SK-MEL-5 (cell line): ENCODE results near the gene MISP. TPM values are rescaled to one million over a fixed set of nuclear protein-coding genes. Genes with fewer than 3 reads are reported as not detected.
"Not testable (repeated sequence)": the region's sequence is repeated elsewhere in the genome, so short reads cannot be mapped to it uniquely, and the experiment has no call there.

Source experiments
- DNase-seq: peaks from one replicate; pipeline ENCODE4 v3.0.0-alpha.2; 2016; ENCODE audit warnings: low read depth, low spot score
- in situ Hi-C: cut with HindIII; loops from 2 replicates; pipeline ENCODE4 v1.10.0; 2016; ENCODE audit warnings: low sequenced_read_pairs, high pct_unique_total_duplicates, low pct_unique_long_range_greater_than_20kb
- total RNA-seq: library from RNA; depleted of rRNA; stranded (reverse); fragments of >200 nt; shearing (Covaris generic); gene quantifications from 2 replicates; pipeline ENCODE4 v1.2.3, GENCODE V29; 2014

Gene MISP
- total RNA-seq, 1 experiment from 2014 or later: not detected

DNA sequence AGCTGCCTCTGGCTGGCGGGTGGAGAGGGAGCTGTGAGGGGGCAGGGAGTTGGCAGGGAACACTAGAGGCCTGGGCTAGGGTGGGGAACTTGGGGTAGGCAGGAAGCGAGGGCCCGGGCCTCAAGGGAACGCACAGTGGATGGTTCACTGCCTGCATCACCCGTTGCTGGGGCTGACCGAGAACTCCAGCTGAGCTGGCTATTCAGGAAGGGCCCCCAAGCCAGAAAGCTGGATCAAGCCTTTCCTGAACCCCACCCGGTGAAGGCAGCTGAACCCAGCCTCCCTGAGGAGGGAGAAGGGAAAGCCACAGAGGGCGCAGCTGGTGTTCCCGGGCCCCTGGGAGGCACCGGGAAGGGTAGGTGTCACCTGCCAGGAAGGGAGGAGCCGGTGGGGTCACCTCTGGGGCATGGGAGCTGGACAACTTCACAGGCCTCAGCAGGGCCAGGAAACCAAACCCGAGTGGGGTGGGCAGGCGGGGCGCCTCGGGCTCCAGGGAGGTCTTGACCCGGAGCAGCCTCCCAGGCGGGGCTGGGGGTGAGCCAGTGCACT, 28.3 kb upstream of the MISP start:
- DNase-seq: no peak
- in situ Hi-C loops: no loop called here

GRCh38 chr19:723247-723646, 27.7 kb upstream of the MISP start:
- no peak for DNase-seq
- in situ Hi-C loops: no loop called here

DNA sequence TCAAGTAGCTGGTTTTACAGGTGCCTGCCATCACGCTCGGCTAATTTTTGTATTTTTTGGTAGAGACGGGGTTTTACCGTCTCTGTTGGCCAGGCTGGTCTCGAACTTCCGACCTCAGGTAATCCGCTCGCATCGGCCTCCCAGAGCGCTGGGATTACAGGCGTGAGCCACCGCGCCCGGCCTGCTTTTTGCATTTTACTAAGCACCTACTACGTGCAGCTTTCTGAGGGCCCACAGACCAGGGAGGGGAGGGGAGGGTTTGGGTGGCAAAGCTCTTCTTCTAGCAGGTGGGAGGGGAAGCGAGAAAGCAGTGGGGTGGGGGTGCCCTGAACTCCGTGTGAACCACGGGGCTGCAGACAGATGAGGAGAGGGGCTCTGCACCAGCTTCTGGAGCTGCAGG, 27.2 kb upstream of the MISP start:
- in situ Hi-C loops: no loop called here
- DNase-seq: no peak

DNA sequence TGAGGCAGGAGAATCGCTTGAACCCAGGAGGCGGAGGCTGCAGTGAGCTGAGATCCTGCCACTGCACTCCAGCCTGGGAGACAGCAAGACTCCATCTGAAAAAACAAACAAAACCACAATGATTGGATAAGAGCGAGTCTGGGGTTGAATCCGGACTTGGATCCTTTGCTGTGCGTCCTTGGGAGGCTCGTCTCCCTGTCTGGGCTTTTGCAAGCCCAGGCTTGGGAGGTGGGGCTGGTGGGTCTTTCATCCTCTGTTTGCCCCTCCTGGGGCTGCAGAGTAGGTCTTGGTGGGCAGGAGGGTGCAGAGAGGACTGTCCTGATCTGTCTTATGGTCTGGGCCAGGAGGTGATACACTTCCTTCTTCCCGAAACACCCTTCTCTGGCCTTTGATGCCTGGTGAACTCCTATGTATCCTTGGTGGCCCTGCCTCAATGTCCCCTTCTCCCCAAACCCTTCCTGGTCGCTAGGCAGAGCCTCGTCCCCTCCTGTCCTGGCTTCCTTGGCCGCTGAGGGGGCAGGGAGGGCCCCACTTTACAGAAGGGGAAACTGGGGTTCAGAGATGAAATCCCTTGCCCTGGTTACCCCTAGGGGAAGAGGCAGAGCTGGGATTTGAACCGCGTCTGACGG, 25.3 kb upstream of the MISP start:
- in situ Hi-C loops: no loop called here
- DNase-seq: no peak

GRCh38 chr19:726993-727956, 23.6 kb upstream of the MISP start:
- in situ Hi-C loops: no loop called here
- DNase-seq: no peak

GRCh38 chr19:728011-728410, 22.9 kb upstream of the MISP start:
- in situ Hi-C loops: no loop called here
- DNase-seq: no peak

DNA sequence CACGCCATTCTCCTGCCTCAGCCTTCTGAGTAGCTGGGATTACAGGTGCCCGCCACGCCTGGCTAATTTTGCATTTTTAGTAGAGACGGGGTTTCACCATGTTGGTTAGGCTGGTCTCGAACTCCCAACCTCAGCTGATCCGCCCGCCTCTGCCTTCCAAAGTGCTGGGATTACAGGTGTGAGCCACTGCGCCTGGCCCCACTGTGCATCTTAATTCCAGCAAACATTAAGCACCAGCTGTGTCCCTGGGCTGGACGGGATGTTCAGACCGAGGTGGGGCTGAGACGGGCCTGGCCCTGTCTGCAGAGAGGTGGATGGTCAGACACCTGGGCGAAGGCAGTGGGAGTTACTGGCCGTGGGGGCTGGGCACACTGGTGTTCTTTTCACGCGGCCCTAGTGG, 21.3 kb upstream of the MISP start:
- DNase-seq, in situ Hi-C loops: not testable (repeated sequence)

- in situ Hi-C loops: no loop called here
- no peak for DNase-seq
Measured at GRCh38 chr19:729965-730668, 20.8 kb upstream of the MISP start.

DNA sequence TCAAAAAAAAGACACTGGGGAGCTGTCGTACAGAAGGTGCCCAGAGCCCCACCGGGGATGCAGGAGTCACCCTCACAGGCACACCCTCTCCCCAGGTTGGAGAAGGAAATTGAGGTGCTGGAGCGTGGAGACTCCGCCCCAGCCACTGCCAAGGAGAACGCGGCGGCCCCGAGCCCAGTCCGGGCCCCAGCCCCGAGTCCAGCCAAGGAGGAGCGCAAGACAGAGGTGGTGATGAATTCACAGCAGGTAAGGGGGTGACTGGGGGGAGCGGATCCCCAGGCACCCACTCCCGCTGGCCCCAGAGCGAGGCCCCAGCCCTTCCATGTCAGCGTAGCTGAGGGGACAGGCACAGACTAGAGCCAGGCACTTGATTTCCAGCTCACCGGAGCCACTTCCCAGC, 19.9 kb upstream of the MISP start:
- in situ Hi-C loops: no loop called here
- no peak for DNase-seq

GRCh38 chr19:732148-733069, 18.5 kb upstream of the MISP start:
- in situ Hi-C loops: no loop called here

GRCh38 chr19:734716-735115, 16.2 kb upstream of the MISP start:
- in situ Hi-C loops: no loop called here

More at GRCh38 chr19:732148-733069, 18.5 kb upstream of the MISP start:
- no peak for DNase-seq

DNA sequence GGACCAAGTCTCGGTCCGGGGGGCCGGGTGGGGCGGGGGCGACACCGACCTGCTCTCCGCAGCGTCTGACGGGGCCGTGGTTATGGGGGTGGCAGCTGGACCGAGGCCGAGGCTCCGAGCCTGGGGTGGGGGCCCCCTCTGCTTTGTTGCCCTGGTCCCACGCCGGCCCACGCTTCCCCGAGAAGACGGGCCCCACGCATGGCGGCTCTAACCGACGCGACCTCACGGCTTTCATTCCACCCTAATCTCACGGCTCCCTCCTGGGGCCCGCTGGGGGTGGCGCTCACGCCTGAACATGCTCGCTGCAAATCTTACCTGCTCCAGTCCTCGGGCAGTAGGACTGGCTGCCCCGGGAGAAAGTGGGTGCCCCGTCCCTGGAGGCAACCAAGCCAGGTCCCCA, 14.8 kb upstream of the MISP start:
- DNase-seq: no peak
- in situ Hi-C loops: no loop called here

More at GRCh38 chr19:734716-735115, 16.2 kb upstream of the MISP start:
- no peak for DNase-seq

GRCh38 chr19:737591-738093, 13.3 kb upstream of the MISP start:
- DNase-seq: peak; percentile 52
- in situ Hi-C loops: no loop called here

- no peak for DNase-seq
- in situ Hi-C loops: no loop called here
Measured at GRCh38 chr19:738509-739128, 12.3 kb upstream of the MISP start.

DNA sequence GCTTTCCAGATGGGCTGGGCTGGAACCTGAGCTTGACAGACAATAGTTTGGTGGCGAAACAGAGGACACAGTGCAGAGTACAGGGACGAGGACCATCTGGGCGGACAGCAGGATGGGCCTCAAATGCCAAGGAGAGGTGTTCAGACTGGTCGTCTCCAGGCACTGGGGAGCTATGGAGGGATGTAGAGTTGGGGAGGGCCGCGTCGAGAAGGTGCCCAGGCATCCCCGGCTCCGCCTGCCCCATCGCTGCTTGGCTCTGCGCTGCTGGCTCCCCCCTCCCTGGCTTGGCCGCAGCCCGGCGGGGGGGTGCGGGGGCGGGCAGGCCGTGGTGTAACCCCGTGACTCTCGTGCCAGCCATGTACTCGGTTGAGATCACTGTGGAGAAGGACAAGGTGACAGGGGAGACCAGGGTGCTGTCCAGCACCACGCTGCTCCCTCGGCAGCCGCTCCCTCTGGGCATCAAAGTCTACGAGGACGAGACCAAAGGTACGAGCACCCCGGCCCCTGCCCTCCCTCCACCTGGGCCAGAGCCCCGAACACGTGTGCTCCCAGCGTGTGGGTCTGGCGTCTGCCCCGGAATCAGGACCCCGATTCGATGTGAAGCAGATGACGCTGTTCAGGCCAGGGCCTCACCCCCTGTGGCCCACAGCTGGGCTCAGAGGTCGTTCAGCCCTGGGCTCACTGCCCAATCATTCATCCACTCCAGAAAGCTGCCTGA, 10.8 kb upstream of the MISP start:
- in situ Hi-C loops: no loop called here
- no peak for DNase-seq
